ENCODE measurements around the gene HHAT. TPM values are rescaled to one million over a fixed set of nuclear protein-coding genes. Genes with fewer than 3 reads are reported as not detected.

The HHAT gene
- total RNA-seq, 1 donor from 2014 or later, result 14.7 TPM

DNA sequence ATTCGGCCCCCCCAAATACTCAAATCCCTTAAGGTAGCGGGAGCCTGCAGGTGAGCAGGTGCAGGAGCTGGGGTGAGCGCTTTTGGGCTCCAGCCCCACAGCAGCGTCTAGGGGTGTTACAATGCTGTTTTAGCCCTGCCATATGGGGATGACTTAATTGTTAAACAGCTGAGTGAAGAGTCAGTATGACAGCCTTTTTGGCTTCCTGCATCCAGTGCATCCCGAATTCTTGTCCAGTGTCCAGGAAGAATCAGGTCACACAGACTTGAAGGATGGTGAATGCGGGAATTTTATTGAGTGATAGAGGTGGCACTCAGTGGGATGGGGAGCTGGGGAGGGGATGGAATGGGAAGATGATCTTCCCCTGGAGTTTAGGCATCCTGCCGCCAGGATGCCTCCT, 30.4 kb upstream of the HHAT start:
- H3K36me3 Mint-ChIP-seq (ENCODE audit: insufficient read depth), result no peaks in the 10 kb centered on the region
- TF ChIP-seq, protein P1, sequence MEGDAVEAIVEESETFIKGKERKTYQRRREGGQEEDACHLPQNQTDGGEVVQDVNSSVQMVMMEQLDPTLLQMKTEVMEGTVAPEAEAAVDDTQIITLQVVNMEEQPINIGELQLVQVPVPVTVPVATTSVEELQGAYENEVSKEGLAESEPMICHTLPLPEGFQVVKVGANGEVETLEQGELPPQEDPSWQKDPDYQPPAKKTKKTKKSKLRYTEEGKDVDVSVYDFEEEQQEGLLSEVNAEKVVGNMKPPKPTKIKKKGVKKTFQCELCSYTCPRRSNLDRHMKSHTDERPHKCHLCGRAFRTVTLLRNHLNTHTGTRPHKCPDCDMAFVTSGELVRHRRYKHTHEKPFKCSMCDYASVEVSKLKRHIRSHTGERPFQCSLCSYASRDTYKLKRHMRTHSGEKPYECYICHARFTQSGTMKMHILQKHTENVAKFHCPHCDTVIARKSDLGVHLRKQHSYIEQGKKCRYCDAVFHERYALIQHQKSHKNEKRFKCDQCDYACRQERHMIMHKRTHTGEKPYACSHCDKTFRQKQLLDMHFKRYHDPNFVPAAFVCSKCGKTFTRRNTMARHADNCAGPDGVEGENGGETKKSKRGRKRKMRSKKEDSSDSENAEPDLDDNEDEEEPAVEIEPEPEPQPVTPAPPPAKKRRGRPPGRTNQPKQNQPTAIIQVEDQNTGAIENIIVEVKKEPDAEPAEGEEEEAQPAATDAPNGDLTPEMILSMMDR (IDR thresholded peaks at IDR 0.05; ENCODE audit: unreplicated experiment), result no peak
- no peak overlapping the region for H3K27ac Mint-ChIP-seq
- H3K27me3 Mint-ChIP-seq, result peaks cover 16% of the 10 kb centered on the region
- no peak for DNase-seq (ENCODE audit: low spot score, unreplicated experiment)
- no peak overlapping the region for H3K4me3 Mint-ChIP-seq (ENCODE audit: low read depth)
- H3K4me1 Mint-ChIP-seq (ENCODE audit: low read depth), result peaks cover 13% of the 10 kb centered on the region
- H3K9me3 Mint-ChIP-seq (ENCODE audit: low read depth), result no peaks in the 10 kb centered on the region

DNA sequence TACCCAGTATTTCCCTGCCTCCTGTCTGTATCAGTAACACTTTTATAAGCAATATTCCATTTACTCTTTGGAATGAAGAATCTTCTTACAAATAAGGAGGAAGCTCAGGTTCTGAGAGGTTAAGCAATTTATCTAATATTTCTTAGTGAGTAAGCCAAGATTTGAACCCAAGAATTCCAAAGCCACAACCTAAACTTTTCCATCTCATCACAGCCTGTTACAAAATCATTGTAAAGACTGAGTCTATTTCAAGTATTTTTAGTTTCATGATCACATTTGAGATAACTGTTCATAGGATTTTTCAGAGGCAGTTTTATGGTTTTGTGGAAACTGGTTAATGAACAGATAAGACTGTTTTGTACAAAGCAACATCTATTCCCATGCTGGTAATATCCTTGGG, 29.8 kb upstream of the HHAT start:
- Mint-ChIP-seq H3K36me3 (ENCODE audit: insufficient read depth) (no peaks in the 10 kb centered on the region), H3K27ac (no peak overlapping the region), H3K4me1 (ENCODE audit: low read depth) (peaks cover 9% of the 10 kb centered on the region), H3K4me3 (ENCODE audit: low read depth) (no peak overlapping the region), H3K9me3 (ENCODE audit: low read depth) (no peaks in the 10 kb centered on the region), H3K27me3 (peaks cover 16% of the 10 kb centered on the region)
- TF ChIP-seq, protein P1 (IDR thresholded peaks at IDR 0.05; ENCODE audit: unreplicated experiment), result no peak
- DNase-seq (ENCODE audit: low spot score, unreplicated experiment), result no peak

DNA sequence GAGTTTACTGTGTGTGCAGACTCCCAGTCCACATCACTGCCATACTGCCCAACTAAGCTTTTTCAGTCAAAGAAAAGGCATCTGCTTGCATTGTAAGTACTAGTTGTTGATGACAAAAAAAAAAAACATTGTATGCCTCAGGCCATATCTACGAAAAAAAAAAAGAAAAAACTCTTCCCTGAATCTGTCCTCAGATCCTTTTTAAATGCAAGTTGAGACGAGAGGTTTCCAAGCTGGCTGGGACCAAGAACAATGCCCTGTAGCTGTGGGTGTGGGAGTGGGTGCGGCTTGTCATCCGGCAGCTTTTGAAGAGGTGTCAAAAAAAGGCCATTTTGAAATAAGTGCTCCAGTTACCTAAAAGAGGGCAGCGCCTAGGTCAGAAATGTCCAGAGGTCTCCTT, 29.2 kb upstream of the HHAT start:
- Mint-ChIP-seq H3K9me3 (ENCODE audit: low read depth) (no peaks in the 10 kb centered on the region), H3K27me3 (peaks cover 19% of the 10 kb centered on the region), H3K36me3 (ENCODE audit: insufficient read depth) (no peaks in the 10 kb centered on the region), H3K4me3 (ENCODE audit: low read depth) (no peak overlapping the region), H3K4me1 (ENCODE audit: low read depth) (peaks cover 9% of the 10 kb centered on the region), H3K27ac (no peak overlapping the region)
- TF ChIP-seq, protein P1 (IDR thresholded peaks at IDR 0.05; ENCODE audit: unreplicated experiment), result no peak
- no peak for DNase-seq (ENCODE audit: low spot score, unreplicated experiment)

DNA sequence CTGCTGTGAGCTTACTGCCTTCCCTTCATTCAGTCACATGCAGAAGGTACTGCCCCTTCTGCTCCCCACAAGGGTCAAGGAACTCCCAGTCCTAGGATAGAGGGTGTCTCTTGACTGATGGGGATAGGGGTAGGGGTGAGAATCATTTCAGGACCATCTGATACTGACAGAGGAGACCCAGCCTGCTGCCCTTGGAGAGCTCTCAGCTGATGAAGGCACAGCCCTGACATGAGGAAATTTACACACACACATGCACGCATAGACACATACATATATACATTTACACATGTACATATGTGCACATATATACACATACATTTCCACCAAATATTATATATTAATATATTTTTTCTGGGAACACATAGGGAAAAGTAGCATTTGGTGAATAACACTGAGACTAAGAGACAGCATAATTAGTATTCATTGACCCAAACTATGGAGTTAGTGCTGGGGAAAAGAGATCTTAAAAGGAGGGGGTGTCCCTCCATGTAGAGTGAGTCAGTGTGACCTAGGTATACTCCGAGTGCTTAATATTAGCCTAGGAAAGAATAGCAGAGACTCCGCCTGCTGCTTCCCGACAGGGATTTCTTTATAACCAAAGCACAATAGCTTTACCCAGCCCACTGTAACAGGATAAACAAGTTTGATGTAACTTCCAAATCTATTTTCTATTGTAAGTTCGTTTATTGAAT, 27.6 kb upstream of the HHAT start:
- TF ChIP-seq, protein P1 (IDR thresholded peaks at IDR 0.05; ENCODE audit: unreplicated experiment), result no peak
- no peak overlapping the region for H3K4me3 Mint-ChIP-seq (ENCODE audit: low read depth)
- no peaks in the 10 kb centered on the region for H3K9me3 Mint-ChIP-seq (ENCODE audit: low read depth)
- peak overlapping the region; percentile 13 for H3K27ac Mint-ChIP-seq
- H3K27me3 Mint-ChIP-seq, result peaks cover 16% of the 10 kb centered on the region
- H3K4me1 Mint-ChIP-seq (ENCODE audit: low read depth), result peaks cover 4% of the 10 kb centered on the region
- no peaks in the 10 kb centered on the region for H3K36me3 Mint-ChIP-seq (ENCODE audit: insufficient read depth)
- no peak for DNase-seq (ENCODE audit: low spot score, unreplicated experiment)

DNA sequence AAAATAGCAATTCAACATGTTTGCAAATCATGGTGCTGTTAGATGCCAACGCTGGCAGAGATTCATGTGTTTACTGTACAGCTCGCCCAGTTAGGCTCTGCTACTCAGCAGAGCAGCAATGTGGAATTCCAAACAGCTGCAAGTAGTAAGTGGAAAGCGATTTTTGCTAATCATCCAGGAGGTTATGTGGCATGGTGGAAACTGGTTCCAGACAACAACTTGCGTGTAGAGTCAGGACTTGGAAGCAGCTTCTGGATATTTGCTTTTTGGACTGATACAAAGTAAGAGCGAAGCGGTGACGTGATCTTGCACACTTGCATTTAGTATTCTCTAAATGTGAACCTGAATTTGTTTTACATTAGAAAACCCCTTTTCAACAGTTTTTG, 27.1 kb upstream of the HHAT start:
- TF ChIP-seq, protein P1 (IDR thresholded peaks at IDR 0.05; ENCODE audit: unreplicated experiment), result no peak
- H3K4me1 Mint-ChIP-seq (ENCODE audit: low read depth), result peaks cover 4% of the 10 kb centered on the region

More for the DNA sequence above, 27.1 kb upstream of the HHAT start:
- Mint-ChIP-seq H3K27me3 (peaks cover 15% of the 10 kb centered on the region), H3K36me3 (ENCODE audit: insufficient read depth) (no peaks in the 10 kb centered on the region), H3K27ac (no peak overlapping the region), H3K4me3 (ENCODE audit: low read depth) (no peak overlapping the region), H3K9me3 (ENCODE audit: low read depth) (no peaks in the 10 kb centered on the region)
- no peak for DNase-seq (ENCODE audit: low spot score, unreplicated experiment)
